CD4-positive, alpha-beta memory T cell (primary cell): ENCODE results near the gene CLIC3. TPM values are rescaled to one million over a fixed set of nuclear protein-coding genes. Genes with fewer than 3 reads are reported as not detected.

ENCODE experiments used
- CTCF ChIA-PET: fragments of 350-600 bp; sonication (Branson Sonifier 250); formaldehyde crosslinking; loops from one replicate; lab custom pipeline; 2021; ENCODE audit warnings: inconsistent platforms; ENCODE audit not compliant: partially characterized antibody; lab: Charles Lee
- POLR2A ChIA-PET: fragments of 350-600 bp; sonication (Branson Sonifier 250); formaldehyde crosslinking; loops from one replicate; lab custom pipeline; 2021; ENCODE audit not compliant: partially characterized antibody; lab: Charles Lee
- DNase-seq, 5 donors: peaks; one replicate each; pipeline versions ENCODE4 v3.0.0 to v3.0.0-alpha.2; 2020 to 2022; ENCODE audit warnings: mixed read lengths in 1 of 5
- H3K27ac ChIP-seq: one replicate; pipeline ENCODE4 v1.7.0; 2013; ENCODE audit warnings: low read depth, low read length
- H3K27me3 ChIP-seq: 2 replicates; pipeline ENCODE4 v1.7.0; 2013; ENCODE audit warnings: mild to moderate bottlenecking, low read length, moderate library complexity; ENCODE audit not compliant: insufficient read depth
- H3K36me3 ChIP-seq: 2 replicates; pipeline ENCODE4 v1.7.0; 2013; ENCODE audit warnings: mild to moderate bottlenecking, low read length, moderate library complexity; ENCODE audit not compliant: insufficient read depth
- H3K4me1 ChIP-seq: 2 replicates; pipeline ENCODE4 v1.7.0; 2013; ENCODE audit warnings: mild to moderate bottlenecking, low read length, moderate library complexity; ENCODE audit not compliant: insufficient read depth
- H3K4me3 ChIP-seq, 2 donors: one replicate each; pipeline ENCODE4 v1.7.0; 2013; ENCODE audit warnings: low read length in 2 of 2, mild to moderate bottlenecking in 1 of 2
- H3K9me3 ChIP-seq, 2 donors: one replicate each; pipeline ENCODE4 v1.7.0; 2013; ENCODE audit warnings: low read length in 2 of 2, control low read depth in 1 of 2; ENCODE audit not compliant: control insufficient read depth in 1 of 2
- H3K27ac Mint-ChIP-seq, 7 donors: one replicate each; pipeline ENCODE4 v1.8.0; 2020 to 2021; ENCODE audit warnings: mixed read lengths in 7 of 7, mild to moderate bottlenecking in 6 of 7, inconsistent platforms in 3 of 7, moderate library complexity in 3 of 7
- H3K27me3 Mint-ChIP-seq, 2 donors: one replicate each; pipeline ENCODE4 v1.8.0; 2020 to 2021; ENCODE audit warnings: mixed read lengths in 2 of 2
- H3K36me3 Mint-ChIP-seq, 2 donors: one replicate each; pipeline ENCODE4 v1.8.0; 2020 to 2021; ENCODE audit warnings: mixed read lengths in 2 of 2, inconsistent platforms in 1 of 2, mild to moderate bottlenecking in 1 of 2
- H3K4me1 Mint-ChIP-seq, 4 donors: one replicate each; pipeline ENCODE4 v1.8.0; 2020 to 2021; ENCODE audit warnings: mixed read lengths in 4 of 4, mild to moderate bottlenecking in 1 of 4
- H3K4me3 Mint-ChIP-seq, 8 donors: one replicate each; pipeline ENCODE4 v1.8.0; 2020 to 2021; ENCODE audit warnings: mixed read lengths in 8 of 8, mild to moderate bottlenecking in 7 of 8, moderate library complexity in 6 of 8, inconsistent platforms in 3 of 8
- H3K9me3 Mint-ChIP-seq, 8 donors: one replicate each; pipeline ENCODE4 v1.8.0; 2020 to 2021; ENCODE audit warnings: mixed read lengths in 8 of 8, mild to moderate bottlenecking in 5 of 8, inconsistent platforms in 3 of 8, moderate library complexity in 1 of 8
- intact Hi-C: fragments of 100-400 bp; cut with micrococcal nuclease; formaldehyde crosslinking; loops from one replicate; pipeline ENCODE4 v1.15.1; 2023
- polyA plus RNA-seq, 2 donors: library from polyadenylated mRNA; unstranded; fragments of 300-500 nt; fragmentation: Illumina TruSeq; gene quantifications; one replicate each; pipeline ENCODE4 v1.2.3, GENCODE V29; 2021
- total RNA-seq, 2 experiments: library from RNA; stranded (reverse); gene quantifications; one replicate each; pipeline ENCODE4 v1.2.3, GENCODE V29; 2021

Gene CLIC3
- total and polyA plus RNA-seq, 4 experiments from 2014 or later, result 3.1 to 7.8 (median 4.4) TPM

- Histone ChIP-seq H3K9me3 (no peaks in the 10 kb centered on the region), H3K4me1 (peaks cover 59% of the 10 kb centered on the region), H3K36me3 (no peaks in the 10 kb centered on the region), H3K4me3 (no peak overlapping the region), H3K27ac (no peak overlapping the region), H3K27me3 (no peaks in the 10 kb centered on the region)
- H3K27me3 Mint-ChIP-seq, result no peaks in the 10 kb centered on the region
- peaks cover 4 to 7% of the 10 kb centered on the region in 2 donors for H3K36me3 Mint-ChIP-seq
- DNase-seq, result no peak
- ChIA-PET POLR2A (interaction anchor here (0.5 to 8.2 kb wide), 11 partner anchors 8 to 214 kb away, joined by 3 to 52 read pairs (median 3); partner anchors contain the start of genes CLIC3, PAXX and TUBB4B), CTCF (interaction anchor here (1.9 to 4.4 kb wide), 4 partner anchors 9 to 79 kb away, joined by 6 to 43 read pairs (median 21); no protein-coding TSS in a partner anchor)
- intact Hi-C loops, result loop anchor here (10.0 kb wide), 1 partner anchor 52 kb away; the partner anchor contains the start of gene PTGDS
- H3K9me3 Mint-ChIP-seq, result peaks cover 0 to 3% (median 0%) of the 10 kb centered on the region in 8 donors
- H3K27ac Mint-ChIP-seq, result peak overlapping the region in 5 of 7 donors; percentile 13 to 91 (median 77)
- peaks cover 16 to 45% (median 29%) of the 10 kb centered on the region in 4 donors for H3K4me1 Mint-ChIP-seq
- H3K4me3 Mint-ChIP-seq, result peak overlapping the region in 7 of 8 donors; percentile 64 to 90 (median 88)
Measured at GRCh38 chr9:137026828-137027227, 30.5 kb upstream of the CLIC3 start.

- CTCF ChIA-PET, result interaction anchor here (0.8 to 4.4 kb wide), 6 partner anchors 9 to 132 kb away, joined by 3 to 43 read pairs (median 10); no protein-coding TSS in a partner anchor
- Mint-ChIP-seq H3K36me3 (peaks cover 5 to 6% of the 10 kb centered on the region in 2 donors), H3K27me3 (no peaks in the 10 kb centered on the region), H3K9me3 (peaks cover 0 to 3% (median 0%) of the 10 kb centered on the region in 8 donors), H3K4me3 (peak overlapping the region in 6 of 8 donors; percentile 13 to 90 (median 76)), H3K27ac (peak overlapping the region in 3 of 7 donors; percentile 13 to 78 (median 77)), H3K4me1 (peaks cover 14 to 42% (median 27%) of the 10 kb centered on the region in 4 donors)
- Histone ChIP-seq H3K4me1 (peaks cover 54% of the 10 kb centered on the region), H3K9me3 (no peaks in the 10 kb centered on the region), H3K36me3 (no peaks in the 10 kb centered on the region), H3K27ac (peak overlapping the region; percentile 2), H3K4me3 (no peak overlapping the region), H3K27me3 (no peaks in the 10 kb centered on the region)
- no peak for DNase-seq
- POLR2A ChIA-PET, result interaction anchor here (0.6 to 8.2 kb wide), 10 partner anchors 9 to 214 kb away, joined by 3 to 52 read pairs (median 3); partner anchors contain the start of genes PAXX and TUBB4B
- intact Hi-C loops, result loop anchor here (10.0 kb wide), 1 partner anchor 52 kb away; the partner anchor contains the start of gene PTGDS
Measured at GRCh38 chr9:137026384-137026783, 30.0 kb upstream of the CLIC3 start.

GRCh38 chr9:137025517-137025966, 29.2 kb upstream of the CLIC3 start:
- peaks cover 3 to 5% of the 10 kb centered on the region in 2 donors for H3K36me3 Mint-ChIP-seq
- no peak for DNase-seq
- Histone ChIP-seq H3K27me3 (no peaks in the 10 kb centered on the region), H3K36me3 (no peaks in the 10 kb centered on the region), H3K9me3 (no peaks in the 10 kb centered on the region), H3K27ac (peak overlapping the region; percentile 2), H3K4me1 (peaks cover 46% of the 10 kb centered on the region), H3K4me3 (no peak overlapping the region)
- ChIA-PET CTCF (interaction anchor here (0.8 to 4.4 kb wide), 6 partner anchors 10 to 184 kb away, joined by 3 to 43 read pairs (median 5); partner anchors contain the start of gene AJM1), POLR2A (interaction anchor here (1.1 to 8.2 kb wide), 3 partner anchors 9 to 34 kb away, joined by 3 to 52 read pairs (median 18); partner anchors contain the start of gene PAXX)
- H3K27me3 Mint-ChIP-seq, result no peaks in the 10 kb centered on the region
- H3K4me1 Mint-ChIP-seq, result peaks cover 11 to 36% (median 22%) of the 10 kb centered on the region in 4 donors
- no peak overlapping the region for H3K27ac Mint-ChIP-seq
- H3K9me3 Mint-ChIP-seq, result peaks cover 0 to 3% (median 0%) of the 10 kb centered on the region in 8 donors
- H3K4me3 Mint-ChIP-seq, result no peak overlapping the region
- intact Hi-C loops, result loop anchor here (10.0 kb wide), 1 partner anchor 51 kb away; the partner anchor contains the start of gene PTGDS

- peaks cover 26% of the 10 kb centered on the region for H3K4me1 ChIP-seq
- H3K27ac Mint-ChIP-seq, result no peak overlapping the region
- peaks cover 1 to 20% (median 11%) of the 10 kb centered on the region in 4 donors for H3K4me1 Mint-ChIP-seq
- H3K36me3 Mint-ChIP-seq, result peaks cover 5 to 8% of the 10 kb centered on the region in 2 donors
- no peaks in the 10 kb centered on the region for H3K36me3 ChIP-seq
- no peaks in the 10 kb centered on the region for H3K27me3 ChIP-seq
- POLR2A ChIA-PET, result no interaction called here
- CTCF ChIA-PET, result interaction anchor here (4.4 kb wide), 1 partner anchor 12 kb away, joined by 43 read pairs; no protein-coding TSS in a partner anchor
- H3K9me3 Mint-ChIP-seq, result peaks cover 0 to 3% (median 0%) of the 10 kb centered on the region in 8 donors
- H3K27me3 Mint-ChIP-seq, result no peaks in the 10 kb centered on the region
- H3K4me3 ChIP-seq, result no peak overlapping the region
- H3K9me3 ChIP-seq, result no peaks in the 10 kb centered on the region
- no peak overlapping the region for H3K27ac ChIP-seq
- intact Hi-C loops, result loop anchor here (10.0 kb wide), 1 partner anchor 49 kb away; the partner anchor contains the start of gene PTGDS
- H3K4me3 Mint-ChIP-seq, result no peak overlapping the region
- no peak for DNase-seq
Measured at GRCh38 chr9:137023583-137023991, 27.2 kb upstream of the CLIC3 start.

- H3K4me3 ChIP-seq, result no peak overlapping the region
- no peak for DNase-seq
- intact Hi-C loops, result loop anchor here (10.0 kb wide), 1 partner anchor 48 kb away; the partner anchor contains the start of gene PTGDS
Measured at GRCh38 chr9:137023157-137023556, 26.8 kb upstream of the CLIC3 start.

GRCh38 chr9:137022662-137023008, 26.3 kb upstream of the CLIC3 start:
- intact Hi-C loops, result loop anchor here (10.0 kb wide), 1 partner anchor 48 kb away; the partner anchor contains the start of gene PTGDS

More at GRCh38 chr9:137023157-137023556, 26.8 kb upstream of the CLIC3 start:
- no peaks in the 10 kb centered on the region for H3K27me3 Mint-ChIP-seq
- H3K9me3 Mint-ChIP-seq, result peaks cover 0 to 3% (median 0%) of the 10 kb centered on the region in 8 donors
- H3K27ac Mint-ChIP-seq, result peak overlapping the region in 1 of 7 donors; percentile 48
- CTCF ChIA-PET, result interaction anchor here (1.6 to 4.4 kb wide), 2 partner anchors 12 kb away, joined by 4 to 43 read pairs; no protein-coding TSS in a partner anchor
- Histone ChIP-seq H3K27me3 (no peaks in the 10 kb centered on the region), H3K9me3 (no peaks in the 10 kb centered on the region), H3K27ac (no peak overlapping the region), H3K36me3 (no peaks in the 10 kb centered on the region), H3K4me1 (peaks cover 24% of the 10 kb centered on the region)
- H3K4me1 Mint-ChIP-seq, result peaks cover 1 to 20% (median 11%) of the 10 kb centered on the region in 4 donors
- H3K36me3 Mint-ChIP-seq, result peaks cover 5 to 8% of the 10 kb centered on the region in 2 donors
- POLR2A ChIA-PET, result no interaction called here
- H3K4me3 Mint-ChIP-seq, result no peak overlapping the region

More at GRCh38 chr9:137022662-137023008, 26.3 kb upstream of the CLIC3 start:
- Mint-ChIP-seq H3K36me3 (peaks cover 5 to 8% of the 10 kb centered on the region in 2 donors), H3K27ac (no peak overlapping the region), H3K27me3 (no peaks in the 10 kb centered on the region), H3K4me3 (no peak overlapping the region), H3K4me1 (peaks cover 1 to 20% (median 11%) of the 10 kb centered on the region in 4 donors), H3K9me3 (peaks cover 0 to 3% (median 0%) of the 10 kb centered on the region in 8 donors)
- H3K27ac ChIP-seq, result no peak overlapping the region
- no peak overlapping the region for H3K4me3 ChIP-seq
- H3K36me3 ChIP-seq, result no peaks in the 10 kb centered on the region
- ChIA-PET POLR2A (interaction anchor here (1.8 to 2.2 kb wide), 3 partner anchors 9 to 26 kb away, joined by 5 to 10 read pairs (median 8); partner anchors contain the start of genes CLIC3 and FUT7), CTCF (interaction anchor here (1.6 kb wide), 1 partner anchor 12 kb away, joined by 4 read pairs; no protein-coding TSS in a partner anchor)
- DNase-seq, result no peak
- no peaks in the 10 kb centered on the region for H3K9me3 ChIP-seq
- H3K4me1 ChIP-seq, result peaks cover 24% of the 10 kb centered on the region
- H3K27me3 ChIP-seq, result no peaks in the 10 kb centered on the region
